DND-41 (cell line): ENCODE data around the gene PCNX2.

Experiments used
- ATAC-seq: fragments of 200-7000 bp; cut with Tn5 transposase; 3 replicates; pipeline ENCODE4 v1.9.1; 2021; ENCODE audit warnings: low read depth; ENCODE audit not compliant: insufficient read depth
- DNase-seq: peaks from one replicate; pipeline ENCODE4 v3.0.0-alpha.2; 2020
- H2AFZ ChIP-seq: 2 replicates; pipeline ENCODE4 v1.6.0; 2012; ENCODE audit warnings: low read depth, low read length
- H3K27ac ChIP-seq: 2 replicates; pipeline ENCODE4 v1.5.1; 2012; ENCODE audit warnings: low read length, inconsistent platforms
- H3K27me3 ChIP-seq: fragments of 200-600 bp; sonication (generic); 2 replicates; pipeline ENCODE4 v1.6.0; 2012; ENCODE audit warnings: low read length, mild to moderate bottlenecking, inconsistent platforms; ENCODE audit not compliant: insufficient read depth, poor library complexity
- H3K36me3 ChIP-seq: 2 replicates; pipeline ENCODE4 v1.5.1; 2012; ENCODE audit warnings: low read length, inconsistent platforms; ENCODE audit not compliant: insufficient read depth
- H3K4me1 ChIP-seq: 2 replicates; pipeline ENCODE4 v1.5.1; 2012; ENCODE audit warnings: mild to moderate bottlenecking, low read length; ENCODE audit not compliant: insufficient read depth
- H3K4me2 ChIP-seq: 2 replicates; pipeline ENCODE4 v1.6.0; 2012; ENCODE audit warnings: mild to moderate bottlenecking, moderate library complexity, low read length, inconsistent platforms; ENCODE audit not compliant: insufficient read depth
- H3K4me3 ChIP-seq, 2 experiments: fragments of 200-600 bp in 1 of 2; shearing (Covaris generic) in 1 of 2; 2 replicates each; pipeline ENCODE4 v1.5.1; 2012 to 2016; ENCODE audit warnings: inconsistent platforms in 2 of 2, low read length in 2 of 2, mild to moderate bottlenecking in 2 of 2, low read depth in 1 of 2, moderate library complexity in 1 of 2
- H3K79me2 ChIP-seq: 2 replicates; pipeline ENCODE4 v1.6.0; 2012; ENCODE audit warnings: low read length, inconsistent platforms; ENCODE audit not compliant: insufficient read depth
- H3K9ac ChIP-seq: 2 replicates; pipeline ENCODE4 v1.6.0; 2012; ENCODE audit warnings: low read depth, mild to moderate bottlenecking, inconsistent platforms, low read length, moderate library complexity
- H3K9me3 ChIP-seq: 2 replicates; pipeline ENCODE4 v1.5.1; 2012; ENCODE audit warnings: low read length, moderate library complexity, mild to moderate bottlenecking, inconsistent platforms; ENCODE audit not compliant: insufficient read depth, severe bottlenecking
- H4K20me1 ChIP-seq: 2 replicates; pipeline ENCODE4 v1.6.0; 2012; ENCODE audit warnings: low read length; ENCODE audit not compliant: insufficient read depth
- EZH2 ChIP-seq: IDR thresholded peaks from 3 replicates; pipeline ENCODE4 v1.6.1; 2012; ENCODE audit warnings: borderline replicate concordance, low read depth, mild to moderate bottlenecking, moderate library complexity, low read length, inconsistent platforms; ENCODE audit not compliant: severe bottlenecking
- TF ChIP-seq, protein P1 (sequence below): IDR thresholded peaks from 2 replicates; pipeline ENCODE4 v1.5.1; 2012; ENCODE audit warnings: borderline replicate concordance, low read length, moderate library complexity, mild to moderate bottlenecking; ENCODE audit not compliant: poor library complexity, severe bottlenecking; ENCODE audit errors: extremely low read depth

Gene PCNX2

DNA sequence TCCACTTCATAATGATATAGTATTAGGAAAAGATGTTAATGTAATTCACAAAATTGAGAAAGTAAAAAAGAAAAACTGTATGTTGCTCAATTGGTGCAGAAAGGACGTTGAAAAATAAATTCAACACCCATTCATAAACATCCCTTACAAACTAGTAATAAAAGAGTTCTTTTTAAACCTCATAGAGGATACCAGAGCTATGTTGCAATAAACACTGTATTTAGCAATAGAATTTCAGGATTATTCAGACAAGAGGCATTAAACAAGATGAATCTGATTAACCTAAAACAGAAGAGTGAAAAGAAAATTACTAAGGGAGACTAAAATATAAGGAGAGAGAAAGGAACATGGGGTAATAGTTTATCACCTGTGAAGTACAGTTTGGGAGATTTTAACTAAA lies 190.3 kb downstream of the PCNX2 start:
- no peaks in the 10 kb centered on the region for H3K27me3 ChIP-seq
- no peaks in the 10 kb centered on the region for H3K79me2 ChIP-seq
- no peak for DNase-seq
- H3K4me3 ChIP-seq, result no peak overlapping the region
- H4K20me1 ChIP-seq, result no peaks in the 10 kb centered on the region
- no peak overlapping the region for H3K27ac ChIP-seq
- H3K4me2 ChIP-seq, result no peak overlapping the region
- no peak for ATAC-seq
- peaks cover 2% of the 10 kb centered on the region for H3K36me3 ChIP-seq
- H3K4me1 ChIP-seq, result no peaks in the 10 kb centered on the region
- no peak overlapping the region for H3K9ac ChIP-seq
- no peak for TF ChIP-seq EZH2
- TF ChIP-seq, protein P1, sequence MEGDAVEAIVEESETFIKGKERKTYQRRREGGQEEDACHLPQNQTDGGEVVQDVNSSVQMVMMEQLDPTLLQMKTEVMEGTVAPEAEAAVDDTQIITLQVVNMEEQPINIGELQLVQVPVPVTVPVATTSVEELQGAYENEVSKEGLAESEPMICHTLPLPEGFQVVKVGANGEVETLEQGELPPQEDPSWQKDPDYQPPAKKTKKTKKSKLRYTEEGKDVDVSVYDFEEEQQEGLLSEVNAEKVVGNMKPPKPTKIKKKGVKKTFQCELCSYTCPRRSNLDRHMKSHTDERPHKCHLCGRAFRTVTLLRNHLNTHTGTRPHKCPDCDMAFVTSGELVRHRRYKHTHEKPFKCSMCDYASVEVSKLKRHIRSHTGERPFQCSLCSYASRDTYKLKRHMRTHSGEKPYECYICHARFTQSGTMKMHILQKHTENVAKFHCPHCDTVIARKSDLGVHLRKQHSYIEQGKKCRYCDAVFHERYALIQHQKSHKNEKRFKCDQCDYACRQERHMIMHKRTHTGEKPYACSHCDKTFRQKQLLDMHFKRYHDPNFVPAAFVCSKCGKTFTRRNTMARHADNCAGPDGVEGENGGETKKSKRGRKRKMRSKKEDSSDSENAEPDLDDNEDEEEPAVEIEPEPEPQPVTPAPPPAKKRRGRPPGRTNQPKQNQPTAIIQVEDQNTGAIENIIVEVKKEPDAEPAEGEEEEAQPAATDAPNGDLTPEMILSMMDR, result no peak
- no peaks in the 10 kb centered on the region for H3K9me3 ChIP-seq
- no peak overlapping the region for H2AFZ ChIP-seq

DNA sequence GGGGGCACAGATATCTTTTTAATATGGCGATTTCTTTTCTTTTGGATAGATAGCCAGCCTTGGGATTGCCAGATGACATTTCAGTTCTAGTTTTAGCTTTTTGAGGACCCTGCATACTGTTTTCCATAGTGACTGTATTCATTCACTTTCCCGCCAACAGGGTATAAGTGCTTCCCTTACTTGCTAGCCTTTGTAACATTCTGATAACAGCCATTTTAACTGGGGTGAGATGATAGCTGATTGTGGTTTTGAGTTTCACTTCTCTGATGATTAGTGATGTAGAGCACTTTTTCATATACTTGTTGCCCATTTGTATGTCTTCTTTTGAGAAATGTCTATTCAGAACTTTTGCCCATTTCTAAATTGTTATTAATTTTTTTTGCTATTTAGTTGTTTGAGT lies 193.2 kb downstream of the PCNX2 start:
- DNase-seq (no peak), ATAC-seq (no peak)
- Histone ChIP-seq H3K27me3 (no peaks in the 10 kb centered on the region), H3K36me3 (no peaks in the 10 kb centered on the region), H3K27ac (no peak overlapping the region), H3K9me3 (no peaks in the 10 kb centered on the region), H3K4me2 (no peak overlapping the region), H3K4me1 (no peaks in the 10 kb centered on the region), H3K79me2 (no peaks in the 10 kb centered on the region), H3K4me3 (no peak overlapping the region), H2AFZ (no peak overlapping the region), H3K9ac (no peak overlapping the region), H4K20me1 (no peaks in the 10 kb centered on the region)
- no peak for TF ChIP-seq EZH2
- TF ChIP-seq, protein P1, result no peak

DNA sequence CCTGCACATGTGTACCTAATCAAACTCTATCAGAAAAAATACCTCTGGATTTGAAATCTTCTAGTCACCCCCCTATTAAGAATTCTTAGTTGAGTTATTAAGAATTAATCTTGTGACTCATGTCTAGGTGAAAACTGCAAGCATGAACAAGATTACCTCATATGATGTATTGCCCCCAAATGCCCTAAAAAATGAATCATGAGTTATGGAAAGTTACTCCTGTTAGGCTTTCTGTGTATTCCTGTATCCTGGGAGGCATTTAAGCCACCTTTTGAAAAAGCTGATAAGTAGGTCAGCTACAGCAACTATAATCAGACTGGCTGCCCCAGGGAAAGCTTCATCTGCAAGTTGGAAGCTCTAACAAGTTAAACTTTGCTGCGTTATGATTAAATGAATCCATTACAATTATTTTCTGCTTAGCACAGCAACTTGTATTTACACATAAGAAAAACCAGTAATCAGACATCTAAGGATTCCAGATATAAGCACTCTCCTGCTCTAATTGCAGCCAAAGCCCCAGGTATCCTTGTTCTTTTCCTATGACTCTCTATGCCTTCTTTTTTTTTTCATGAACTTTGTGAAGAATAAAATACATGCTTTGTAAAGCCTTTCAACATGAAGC lies 197.5 kb downstream of the PCNX2 start:
- H3K9me3 ChIP-seq, result no peaks in the 10 kb centered on the region
- TF ChIP-seq EZH2, result no peak
- TF ChIP-seq, protein P1, result no peak

More for the DNA sequence above, 197.5 kb downstream of the PCNX2 start:
- Histone ChIP-seq H3K4me3 (no peak overlapping the region), H3K79me2 (no peaks in the 10 kb centered on the region), H3K27ac (no peak overlapping the region), H3K4me1 (no peaks in the 10 kb centered on the region), H4K20me1 (no peaks in the 10 kb centered on the region), H3K9ac (no peak overlapping the region), H3K4me2 (no peak overlapping the region), H2AFZ (no peak overlapping the region), H3K27me3 (no peaks in the 10 kb centered on the region), H3K36me3 (no peaks in the 10 kb centered on the region)
- DNase-seq (no peak), ATAC-seq (no peak)
